Mammary epithelial cell (primary cell): ENCODE results near the gene HEPN1.

ENCODE experiments used
- EZH2 ChIP-seq: IDR thresholded peaks from 2 replicates; pipeline ENCODE4 v1.6.1; 2012; ENCODE audit warnings: low read length, inconsistent platforms, borderline replicate concordance
- TF ChIP-seq, protein P1 (sequence below), 2 donors: IDR thresholded peaks in 1 of 2; conservative IDR thresholded peaks in 1 of 2; 2 replicates each; pipeline ENCODE4 v1.5.1; 2011 to 2012; ENCODE audit warnings: inconsistent platforms in 2 of 2, low read length in 2 of 2, mild to moderate bottlenecking in 2 of 2, control low read depth in 1 of 2, low read depth in 1 of 2; ENCODE audit not compliant: insufficient read depth in 1 of 2; ENCODE audit errors: extremely low read depth in 1 of 2

DNA sequence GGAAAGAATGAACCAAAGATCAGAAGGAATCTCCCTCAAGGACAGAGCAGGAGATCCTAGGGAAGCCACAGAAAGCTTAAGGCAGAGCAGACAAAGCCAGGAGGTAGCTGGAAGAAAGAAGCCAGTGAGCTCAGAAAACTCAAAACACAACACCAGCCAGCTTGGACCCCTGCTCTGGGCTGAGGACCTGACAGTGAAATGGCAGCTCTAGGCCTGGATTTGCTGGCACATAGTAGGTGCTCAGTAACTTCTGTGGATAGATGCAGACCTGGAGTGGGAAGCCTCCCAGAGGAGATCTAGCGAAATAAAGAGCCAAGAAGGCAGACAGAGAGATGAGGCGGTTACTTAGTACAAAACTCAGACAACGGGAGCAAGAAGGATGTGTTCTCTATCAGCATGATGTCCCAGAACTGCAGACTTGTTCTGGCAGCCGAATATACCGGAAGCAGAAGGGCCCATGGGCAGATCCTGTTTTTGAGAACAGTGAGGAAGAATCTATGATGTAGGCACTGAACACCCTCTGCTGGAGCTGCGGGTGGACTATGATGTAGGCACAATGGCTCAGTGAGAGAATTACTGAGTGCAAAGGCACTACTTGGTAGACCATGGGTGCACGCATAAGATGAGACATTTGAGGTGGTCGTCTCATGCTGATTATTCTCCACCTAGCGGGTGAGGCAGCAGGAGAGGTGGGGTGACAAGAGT is 26.1 kb upstream of the HEPN1 start:
- TF ChIP-seq EZH2: no peak
- TF ChIP-seq, protein P1, sequence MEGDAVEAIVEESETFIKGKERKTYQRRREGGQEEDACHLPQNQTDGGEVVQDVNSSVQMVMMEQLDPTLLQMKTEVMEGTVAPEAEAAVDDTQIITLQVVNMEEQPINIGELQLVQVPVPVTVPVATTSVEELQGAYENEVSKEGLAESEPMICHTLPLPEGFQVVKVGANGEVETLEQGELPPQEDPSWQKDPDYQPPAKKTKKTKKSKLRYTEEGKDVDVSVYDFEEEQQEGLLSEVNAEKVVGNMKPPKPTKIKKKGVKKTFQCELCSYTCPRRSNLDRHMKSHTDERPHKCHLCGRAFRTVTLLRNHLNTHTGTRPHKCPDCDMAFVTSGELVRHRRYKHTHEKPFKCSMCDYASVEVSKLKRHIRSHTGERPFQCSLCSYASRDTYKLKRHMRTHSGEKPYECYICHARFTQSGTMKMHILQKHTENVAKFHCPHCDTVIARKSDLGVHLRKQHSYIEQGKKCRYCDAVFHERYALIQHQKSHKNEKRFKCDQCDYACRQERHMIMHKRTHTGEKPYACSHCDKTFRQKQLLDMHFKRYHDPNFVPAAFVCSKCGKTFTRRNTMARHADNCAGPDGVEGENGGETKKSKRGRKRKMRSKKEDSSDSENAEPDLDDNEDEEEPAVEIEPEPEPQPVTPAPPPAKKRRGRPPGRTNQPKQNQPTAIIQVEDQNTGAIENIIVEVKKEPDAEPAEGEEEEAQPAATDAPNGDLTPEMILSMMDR (conservative IDR thresholded peaks at IDR 0.05 in 1 of 2, IDR thresholded peaks at IDR 0.05 in 1 of 2; ENCODE audit: extremely low read depth in 1 of 2, insufficient read depth in 1 of 2, low read depth in 1 of 2, low read length in 2 of 2): no peak
